Tibial artery (tissue), 4 donors: ENCODE data around the gene TMEM258.

Experiments
- DNase-seq, 2 donors: peaks; one replicate each; pipeline ENCODE4 v3.0.0-alpha.2; 2019
- H3K27ac ChIP-seq, 2 donors: fragments of 200-600 bp; sonication (generic) in 1 of 2; 1 replicate in 1 of 2; 2 replicates in 1 of 2; pipeline ENCODE4 v1.5.1; 2018 to 2019; ENCODE audit warnings: mild to moderate bottlenecking in 1 of 2
- H3K27me3 ChIP-seq, 2 donors: fragments of 200-600 bp; sonication (generic) in 1 of 2; one replicate each; pipeline versions ENCODE4 v1.5.1 to v1.6.0; 2016 to 2019
- H3K36me3 ChIP-seq, 3 donors: fragments of 200-600 bp; sonication (generic) in 2 of 3; one replicate each; pipeline ENCODE4 v1.5.1; 2016 to 2019; ENCODE audit warnings: mild to moderate bottlenecking in 2 of 3
- H3K4me1 ChIP-seq, 4 donors: fragments of 200-600 bp; sonication (generic) in 2 of 4; 1 replicate in 3 of 4; 2 replicates in 1 of 4; pipeline ENCODE4 v1.5.1; 2016 to 2019
- H3K4me3 ChIP-seq, 2 donors: fragments of 200-600 bp; sonication (generic) in 1 of 2; 1 replicate in 1 of 2; 2 replicates in 1 of 2; pipeline ENCODE4 v1.5.1; 2018 to 2019; ENCODE audit warnings: mild to moderate bottlenecking in 2 of 2
- H3K9me3 ChIP-seq, 3 donors: fragments of 200-600 bp; sonication (generic) in 1 of 3; one replicate each; pipeline ENCODE4 v1.5.1; 2016 to 2019
- intact Hi-C: fragments of 100-400 bp; cut with DNase I; formaldehyde crosslinking; loops from one replicate; pipeline ENCODE4 v1.15.0; 2023; ENCODE audit warnings: low total_unique reads
- TF ChIP-seq, protein P1 (sequence below), 2 experiments: fragments of 200-600 bp in 1 of 2; fragments of 450-650 bp in 1 of 2; IDR thresholded peaks; one replicate each; pipeline ENCODE4 v1.5.1; 2017 to 2019; ENCODE audit warnings: antibody characterized with exemption in 2 of 2, mild to moderate bottlenecking in 1 of 2, moderate library complexity in 1 of 2

The TMEM258 gene

GRCh38 chr11:61766353-61766841, 26.0 kb downstream of the TMEM258 start:
- DNase-seq = no peak
- Histone ChIP-seq H3K36me3 (no peaks in the 10 kb centered on the region), H3K4me3 (no peak overlapping the region), H3K27ac (no peak overlapping the region), H3K4me1 (no peaks in the 10 kb centered on the region), H3K9me3 (no peaks in the 10 kb centered on the region), H3K27me3 (peaks cover 0 to 40% of the 10 kb centered on the region in 2 donors)
- TF ChIP-seq, protein P1, sequence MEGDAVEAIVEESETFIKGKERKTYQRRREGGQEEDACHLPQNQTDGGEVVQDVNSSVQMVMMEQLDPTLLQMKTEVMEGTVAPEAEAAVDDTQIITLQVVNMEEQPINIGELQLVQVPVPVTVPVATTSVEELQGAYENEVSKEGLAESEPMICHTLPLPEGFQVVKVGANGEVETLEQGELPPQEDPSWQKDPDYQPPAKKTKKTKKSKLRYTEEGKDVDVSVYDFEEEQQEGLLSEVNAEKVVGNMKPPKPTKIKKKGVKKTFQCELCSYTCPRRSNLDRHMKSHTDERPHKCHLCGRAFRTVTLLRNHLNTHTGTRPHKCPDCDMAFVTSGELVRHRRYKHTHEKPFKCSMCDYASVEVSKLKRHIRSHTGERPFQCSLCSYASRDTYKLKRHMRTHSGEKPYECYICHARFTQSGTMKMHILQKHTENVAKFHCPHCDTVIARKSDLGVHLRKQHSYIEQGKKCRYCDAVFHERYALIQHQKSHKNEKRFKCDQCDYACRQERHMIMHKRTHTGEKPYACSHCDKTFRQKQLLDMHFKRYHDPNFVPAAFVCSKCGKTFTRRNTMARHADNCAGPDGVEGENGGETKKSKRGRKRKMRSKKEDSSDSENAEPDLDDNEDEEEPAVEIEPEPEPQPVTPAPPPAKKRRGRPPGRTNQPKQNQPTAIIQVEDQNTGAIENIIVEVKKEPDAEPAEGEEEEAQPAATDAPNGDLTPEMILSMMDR (IDR thresholded peaks at IDR 0.05) = no peak
- intact Hi-C loops = no loop called here

DNA sequence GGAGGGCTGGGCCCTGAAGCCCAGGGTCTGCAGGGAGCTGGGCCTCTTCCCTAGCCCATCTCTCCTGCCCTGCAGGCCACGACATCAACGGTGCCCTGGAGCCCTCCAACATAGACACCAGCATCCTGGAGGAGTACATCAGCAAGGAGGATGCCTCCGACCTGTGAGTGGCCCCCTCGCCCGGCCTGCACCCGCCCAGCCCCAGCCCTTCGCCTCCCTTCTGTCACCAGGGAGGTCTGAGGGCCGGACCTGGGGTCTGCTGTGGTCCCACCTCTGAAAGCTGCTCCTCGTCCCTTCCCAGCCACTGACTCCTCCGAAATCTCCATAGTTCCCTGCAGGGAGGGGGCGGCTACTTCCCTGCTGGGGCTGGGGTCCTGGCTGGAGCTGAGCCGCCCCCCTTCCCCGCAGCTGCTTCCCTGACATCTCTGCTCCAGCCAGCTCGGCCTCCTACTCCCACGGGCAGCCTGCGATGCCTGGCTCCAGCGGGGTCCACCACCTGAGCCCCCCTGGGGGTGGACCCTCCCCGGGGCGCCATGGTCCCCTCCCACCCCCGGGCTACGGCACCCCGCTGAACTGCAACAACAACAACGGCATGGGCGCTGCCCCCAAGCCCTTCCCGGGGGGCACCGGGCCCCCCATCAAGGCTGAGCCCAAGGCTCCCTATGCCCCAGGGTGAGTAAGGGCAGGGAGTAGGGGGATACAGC, 26.7 kb downstream of the TMEM258 start:
- TF ChIP-seq, protein P1 (IDR thresholded peaks at IDR 0.05) = no peak
- intact Hi-C loops = no loop called here
- no peak overlapping the region for H3K4me3 ChIP-seq
- H3K27ac ChIP-seq = no peak overlapping the region
- no peak for DNase-seq
- no peaks in the 10 kb centered on the region for H3K4me1 ChIP-seq
- peaks cover 0 to 46% of the 10 kb centered on the region in 2 donors for H3K27me3 ChIP-seq
- no peaks in the 10 kb centered on the region for H3K9me3 ChIP-seq
- H3K36me3 ChIP-seq = no peaks in the 10 kb centered on the region

DNA sequence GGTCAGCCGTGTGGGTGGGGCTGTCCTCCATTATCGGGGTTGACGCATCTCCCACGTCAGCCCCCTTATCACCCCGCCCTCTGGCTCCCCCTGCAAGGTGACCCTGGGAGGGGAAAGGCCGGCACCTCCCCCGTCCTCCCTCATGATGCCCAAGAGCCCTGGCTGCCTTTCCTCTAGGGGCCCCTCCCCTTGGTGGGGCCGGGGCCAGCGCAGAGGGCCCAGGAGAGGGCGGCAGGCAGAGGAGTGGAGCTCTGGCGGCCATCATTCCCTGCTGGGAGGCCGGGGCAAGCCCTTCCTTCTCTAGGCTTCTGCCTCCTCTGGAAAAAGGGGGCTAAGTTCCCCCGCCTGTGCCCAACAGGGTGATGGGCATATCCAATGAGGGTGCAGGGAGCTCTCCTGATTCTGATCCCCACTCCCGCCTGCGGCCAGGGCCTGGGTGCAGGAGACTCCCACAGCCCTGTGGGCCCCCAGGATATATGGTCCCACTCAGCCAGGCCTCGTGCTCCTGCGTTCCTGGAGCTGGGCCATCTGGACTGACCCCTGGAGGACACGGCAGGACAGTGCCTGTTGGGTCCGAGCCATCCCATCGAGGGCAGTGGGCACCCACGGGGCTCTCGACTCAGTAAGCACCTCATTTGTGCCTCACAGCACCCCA, 27.7 kb downstream of the TMEM258 start:
- intact Hi-C loops = no loop called here
- TF ChIP-seq, protein P1 (IDR thresholded peaks at IDR 0.05) = no peak
- no peak for DNase-seq
- Histone ChIP-seq H3K27ac (no peak overlapping the region), H3K4me1 (no peaks in the 10 kb centered on the region), H3K36me3 (no peaks in the 10 kb centered on the region), H3K27me3 (peaks cover 0 to 53% of the 10 kb centered on the region in 2 donors), H3K4me3 (no peak overlapping the region), H3K9me3 (no peaks in the 10 kb centered on the region)

DNA sequence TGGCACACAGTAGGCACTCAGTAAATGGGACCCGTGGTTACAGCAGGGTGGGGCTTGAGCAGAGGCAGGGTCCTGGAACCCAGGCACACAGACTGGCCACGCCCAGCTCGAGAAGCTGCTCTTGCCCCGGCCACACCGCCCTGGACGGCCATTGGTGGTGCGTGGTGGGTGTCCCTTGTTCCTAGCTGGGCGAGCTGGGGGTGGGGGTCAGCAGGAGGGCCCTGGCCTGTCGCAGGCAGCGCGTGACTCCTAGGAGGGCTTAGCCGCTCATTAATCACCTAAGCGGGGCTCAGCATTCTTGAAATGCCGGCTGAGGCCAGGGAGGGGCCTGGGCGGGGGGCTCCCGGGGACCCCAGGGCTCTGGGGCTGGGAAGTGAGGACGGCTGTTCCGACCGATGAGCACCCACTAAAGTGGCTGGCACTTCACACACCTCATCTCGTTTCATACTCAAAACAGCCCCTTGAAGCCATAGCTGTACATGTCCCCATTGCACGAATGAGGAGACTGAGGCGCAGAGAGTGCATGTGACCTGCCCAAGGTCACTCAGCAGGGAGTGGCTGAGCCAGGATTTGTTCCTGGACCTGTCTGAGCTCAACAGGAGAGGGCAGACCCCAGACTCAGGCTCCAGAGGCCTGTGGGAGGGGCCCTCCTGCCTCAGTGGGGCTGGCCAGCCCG, 28.3 kb downstream of the TMEM258 start:
- H3K9me3 ChIP-seq = no peaks in the 10 kb centered on the region
- H3K36me3 ChIP-seq = no peaks in the 10 kb centered on the region
- intact Hi-C loops = no loop called here
- H3K27me3 ChIP-seq = peaks cover 0 to 47% of the 10 kb centered on the region in 2 donors
- no peak overlapping the region for H3K27ac ChIP-seq
- no peaks in the 10 kb centered on the region for H3K4me1 ChIP-seq
- no peak for DNase-seq
- H3K4me3 ChIP-seq = no peak overlapping the region
- TF ChIP-seq, protein P1 (IDR thresholded peaks at IDR 0.05) = no peak

DNA sequence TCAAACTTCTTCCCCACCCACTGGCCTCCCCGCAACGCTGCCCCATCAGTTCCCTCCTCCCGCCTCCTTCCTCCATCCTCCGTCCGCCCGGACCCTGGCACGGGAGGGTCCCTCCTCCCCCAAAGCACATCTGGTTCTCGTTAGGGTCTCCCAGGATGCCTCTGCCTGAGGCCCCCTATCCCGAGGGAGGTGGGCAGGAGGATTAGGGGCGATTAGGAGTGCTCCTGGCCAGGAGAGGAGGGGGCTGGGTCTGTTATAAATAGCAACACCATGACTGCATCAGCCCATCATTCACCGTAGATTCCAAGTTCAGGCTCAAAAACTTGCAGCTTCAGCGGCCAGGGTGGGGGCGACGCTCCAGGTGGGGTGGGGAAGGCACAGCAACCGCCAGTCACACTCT, 29.6 kb downstream of the TMEM258 start:
- peaks cover 0 to 48% of the 10 kb centered on the region in 2 donors for H3K27me3 ChIP-seq
- no peaks in the 10 kb centered on the region for H3K36me3 ChIP-seq
- no peak overlapping the region for H3K4me3 ChIP-seq
- H3K27ac ChIP-seq = no peak overlapping the region
- H3K9me3 ChIP-seq = no peaks in the 10 kb centered on the region
- TF ChIP-seq, protein P1 (IDR thresholded peaks at IDR 0.05) = no peak
- H3K4me1 ChIP-seq = no peaks in the 10 kb centered on the region
- no peak for DNase-seq
- intact Hi-C loops = no loop called here
